GM11168 (cell line): ENCODE measurements around the gene GABBR2.

ENCODE experiments used
- in situ Hi-C: fragments of 300-500 bp; cut with MboI; formaldehyde crosslinking; loops from one replicate; pipeline ENCODE4 v1.12.0; 2022; ENCODE audit warnings: low sequenced_read_pairs; ENCODE audit not compliant: unreplicated experiment

The GABBR2 gene

GRCh38 chr9:98256756-98257155, 452.0 kb downstream of the GABBR2 start:
- in situ Hi-C loops = no loop called here

DNA sequence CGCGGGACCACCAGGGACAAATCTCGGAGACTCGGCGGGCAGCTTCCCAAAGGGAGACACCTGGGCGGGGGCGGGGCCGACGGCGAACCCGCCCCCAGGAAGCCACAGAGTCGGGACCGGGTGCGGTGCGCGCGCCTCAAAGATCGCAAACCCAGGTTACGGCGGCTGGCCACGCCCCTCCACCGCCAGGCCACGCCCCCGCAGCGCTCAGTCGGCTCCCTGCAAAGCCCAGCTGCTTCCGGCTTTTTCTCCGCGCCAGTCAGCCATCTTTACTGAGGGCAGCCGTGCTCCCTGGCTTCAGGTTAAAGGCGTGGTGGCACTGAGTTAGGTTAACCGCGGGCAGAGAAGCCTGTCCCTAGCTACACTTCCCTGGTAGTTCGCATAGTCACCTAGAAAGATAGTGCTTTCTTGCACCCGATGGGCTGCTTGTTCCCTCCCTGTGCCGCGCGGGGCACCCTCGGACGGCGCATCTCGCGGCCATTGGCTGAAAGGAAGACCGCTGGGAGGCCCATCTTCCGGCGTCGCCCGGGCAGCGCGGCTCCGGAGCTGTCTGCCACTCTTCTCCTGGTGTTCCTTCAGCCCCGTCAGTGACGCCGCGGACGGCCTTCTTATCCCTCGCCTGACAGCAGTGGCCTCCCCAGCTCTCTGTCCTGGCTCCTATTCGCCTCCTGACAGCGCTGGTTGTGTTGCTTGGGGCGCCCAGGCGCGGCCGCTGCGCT, 453.0 kb downstream of the GABBR2 start, which contains the start of gene TBC1D2:
TBC1D2 (minus strand) TSS at position 72 of the 719 bp plus-strand sequence. CDS start 108 bp downstream, outside the sequence.
- in situ Hi-C loops = no loop called here

- in situ Hi-C loops = no loop called here
Measured at GRCh38 chr9:98255061-98255577, 453.6 kb downstream of the GABBR2 start.

GRCh38 chr9:98254228-98255060, 454.3 kb downstream of the GABBR2 start:
- in situ Hi-C loops = no loop called here

- in situ Hi-C loops = no loop called here
Measured at GRCh38 chr9:98253565-98253964, 455.2 kb downstream of the GABBR2 start.

- in situ Hi-C loops = no loop called here
Measured at GRCh38 chr9:98251551-98251950, 457.2 kb downstream of the GABBR2 start.

DNA sequence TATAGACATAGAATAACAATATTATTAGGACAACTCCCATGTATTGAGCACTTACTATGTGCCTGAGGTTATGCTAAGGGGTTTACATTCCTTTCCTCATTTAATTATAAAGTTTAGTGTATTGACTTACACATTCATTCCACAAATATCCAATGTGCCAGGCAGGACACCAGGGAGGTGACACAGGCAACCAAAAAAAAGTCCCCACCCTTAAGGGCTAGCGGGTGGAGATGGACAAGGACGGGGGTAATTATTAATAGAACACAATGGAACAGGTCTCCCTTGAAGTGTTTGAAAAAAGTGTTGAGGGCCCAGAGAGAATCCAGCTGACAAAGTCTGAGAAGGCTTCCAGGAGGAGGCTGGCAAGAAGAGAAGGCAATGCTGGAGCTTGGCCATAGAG, 459.0 kb downstream of the GABBR2 start:
- in situ Hi-C loops = no loop called here

- in situ Hi-C loops = no loop called here
Measured at GRCh38 chr9:98248737-98249474, 459.8 kb downstream of the GABBR2 start.

- in situ Hi-C loops = no loop called here
Measured at GRCh38 chr9:98247831-98248657, 460.7 kb downstream of the GABBR2 start.

- in situ Hi-C loops = no loop called here
Measured at GRCh38 chr9:98242426-98242825, 466.3 kb downstream of the GABBR2 start.

DNA sequence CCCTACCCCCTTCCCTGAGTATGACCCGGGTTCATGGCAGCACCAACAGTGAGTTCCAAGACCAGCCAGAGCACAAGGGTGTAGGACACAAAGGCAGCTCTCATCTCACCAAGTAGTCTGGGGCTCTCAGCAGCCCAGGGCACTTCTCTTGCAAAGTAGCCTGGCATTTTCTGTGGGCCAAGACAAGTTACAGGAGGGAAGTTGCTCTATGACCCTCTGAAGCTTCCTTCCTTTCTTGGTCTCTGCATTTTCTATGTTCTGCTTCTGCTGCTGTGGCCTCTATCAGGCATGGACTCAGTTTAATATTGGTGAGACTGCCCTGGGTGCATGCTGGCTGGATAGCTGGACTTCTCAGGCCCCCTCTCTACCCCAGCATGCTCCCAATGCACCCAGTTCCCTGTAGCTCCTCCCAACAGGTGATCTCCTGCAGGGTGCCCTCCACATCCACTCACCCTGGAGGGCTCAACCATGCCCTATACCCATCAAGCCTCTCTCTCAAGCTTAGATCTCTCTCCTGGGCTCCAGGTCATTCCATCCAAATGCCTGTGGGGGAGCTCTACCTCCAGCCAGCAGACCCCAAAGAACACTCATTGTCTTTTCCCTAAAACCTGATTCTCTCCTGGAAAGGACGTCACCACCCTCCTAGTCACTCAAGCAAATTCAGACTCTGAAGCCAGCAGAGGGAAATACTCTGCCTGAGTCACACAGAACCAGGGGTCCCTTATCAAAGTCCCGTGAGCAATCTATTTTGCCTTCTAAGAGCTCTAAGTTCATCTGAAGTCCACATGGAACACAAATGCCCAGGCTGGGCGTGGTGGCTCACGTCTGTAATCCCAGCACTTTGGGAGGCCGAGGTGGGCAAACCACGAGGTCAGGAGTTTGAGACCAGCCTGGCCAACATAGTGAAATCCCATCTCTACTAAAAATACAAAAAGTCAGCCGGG, 467.1 kb downstream of the GABBR2 start:
- in situ Hi-C loops = no loop called here

GRCh38 chr9:98240475-98240874, 468.3 kb downstream of the GABBR2 start:
- in situ Hi-C loops = no loop called here
